Activated T-cell treated with anti-CD3 and anti-CD28 coated beads, Interleukin-2, amount 50 U/mL, for 24 hours (primary cell): ENCODE results near the gene NAV2.

Source experiments
- DNase-seq: peaks from one replicate; pipeline ENCODE4 v3.0.0-alpha.2; 2020
- H3K27ac Mint-ChIP-seq: 2 replicates; pipeline ENCODE4 v1.8.0; 2020; ENCODE audit warnings: mild to moderate bottlenecking, mixed read lengths
- H3K27me3 Mint-ChIP-seq: 2 replicates; pipeline ENCODE4 v1.8.0; 2020; ENCODE audit warnings: mixed read lengths
- H3K36me3 Mint-ChIP-seq: 2 replicates; pipeline ENCODE4 v1.8.0; 2020; ENCODE audit warnings: low read depth, mixed read lengths
- H3K4me1 Mint-ChIP-seq: 2 replicates; pipeline ENCODE4 v1.8.0; 2020; ENCODE audit warnings: low read depth, mixed read lengths
- H3K4me3 Mint-ChIP-seq: 2 replicates; pipeline ENCODE4 v1.8.0; 2020; ENCODE audit warnings: mild to moderate bottlenecking, moderate library complexity, mixed read lengths
- H3K9me3 Mint-ChIP-seq: 2 replicates; pipeline ENCODE4 v1.8.0; 2020; ENCODE audit warnings: mixed read lengths

The NAV2 gene

GRCh38 chr11:19805376-19805775 is 92.7 kb downstream of the NAV2 start:
- DNase-seq, result no peak
- no peak overlapping the region for H3K27ac Mint-ChIP-seq
- H3K27me3 Mint-ChIP-seq, result no peaks in the 10 kb centered on the region
- H3K4me1 Mint-ChIP-seq, result no peaks in the 10 kb centered on the region
- no peak overlapping the region for H3K4me3 Mint-ChIP-seq
- no peaks in the 10 kb centered on the region for H3K9me3 Mint-ChIP-seq
- no peaks in the 10 kb centered on the region for H3K36me3 Mint-ChIP-seq

- Mint-ChIP-seq H3K27ac (no peak overlapping the region), H3K9me3 (no peaks in the 10 kb centered on the region), H3K27me3 (no peaks in the 10 kb centered on the region), H3K4me1 (no peaks in the 10 kb centered on the region), H3K4me3 (no peak overlapping the region), H3K36me3 (no peaks in the 10 kb centered on the region)
- no peak for DNase-seq
These were observed 93.2 kb downstream of the NAV2 start for GRCh38 chr11:19805827-19806226.

GRCh38 chr11:19806251-19806650 is 93.6 kb downstream of the NAV2 start:
- Mint-ChIP-seq H3K27ac (no peak overlapping the region), H3K9me3 (no peaks in the 10 kb centered on the region), H3K4me3 (no peak overlapping the region), H3K4me1 (no peaks in the 10 kb centered on the region), H3K36me3 (no peaks in the 10 kb centered on the region), H3K27me3 (no peaks in the 10 kb centered on the region)
- no peak for DNase-seq

- Mint-ChIP-seq H3K27ac (no peak overlapping the region), H3K4me1 (no peaks in the 10 kb centered on the region), H3K36me3 (no peaks in the 10 kb centered on the region), H3K4me3 (no peak overlapping the region), H3K9me3 (no peaks in the 10 kb centered on the region), H3K27me3 (peaks cover 2% of the 10 kb centered on the region)
- no peak for DNase-seq
These were observed 95.7 kb downstream of the NAV2 start for GRCh38 chr11:19808076-19808911.

GRCh38 chr11:19810852-19811251 is 98.2 kb downstream of the NAV2 start:
- Mint-ChIP-seq H3K27me3 (peaks cover 2% of the 10 kb centered on the region), H3K36me3 (no peaks in the 10 kb centered on the region), H3K4me1 (no peaks in the 10 kb centered on the region), H3K4me3 (no peak overlapping the region), H3K9me3 (no peaks in the 10 kb centered on the region), H3K27ac (no peak overlapping the region)
- no peak for DNase-seq

- Mint-ChIP-seq H3K4me3 (no peak overlapping the region), H3K27me3 (peaks cover 2% of the 10 kb centered on the region), H3K4me1 (no peaks in the 10 kb centered on the region), H3K27ac (no peak overlapping the region), H3K36me3 (no peaks in the 10 kb centered on the region), H3K9me3 (no peaks in the 10 kb centered on the region)
- no peak for DNase-seq
These were observed 98.7 kb downstream of the NAV2 start for GRCh38 chr11:19811380-19811779.

- no peak for DNase-seq
- H3K36me3 Mint-ChIP-seq, result no peaks in the 10 kb centered on the region
- H3K4me3 Mint-ChIP-seq, result no peak overlapping the region
- no peak overlapping the region for H3K27ac Mint-ChIP-seq
- H3K27me3 Mint-ChIP-seq, result peaks cover 2% of the 10 kb centered on the region
- no peaks in the 10 kb centered on the region for H3K4me1 Mint-ChIP-seq
- no peaks in the 10 kb centered on the region for H3K9me3 Mint-ChIP-seq
These were observed 99.5 kb downstream of the NAV2 start for GRCh38 chr11:19812096-19812495.

- DNase-seq, result no peak
- no peak overlapping the region for H3K4me3 Mint-ChIP-seq
These were observed 100.1 kb downstream of the NAV2 start for GRCh38 chr11:19812710-19813109.

GRCh38 chr11:19813158-19813879 is 100.7 kb downstream of the NAV2 start:
- Mint-ChIP-seq H3K4me1 (no peaks in the 10 kb centered on the region), H3K36me3 (no peaks in the 10 kb centered on the region), H3K27ac (no peak overlapping the region), H3K27me3 (peaks cover 5% of the 10 kb centered on the region), H3K4me3 (no peak overlapping the region), H3K9me3 (no peaks in the 10 kb centered on the region)
- no peak for DNase-seq

More at GRCh38 chr11:19812710-19813109, 100.1 kb downstream of the NAV2 start:
- Mint-ChIP-seq H3K4me1 (no peaks in the 10 kb centered on the region), H3K27me3 (peaks cover 3% of the 10 kb centered on the region), H3K27ac (no peak overlapping the region), H3K36me3 (no peaks in the 10 kb centered on the region), H3K9me3 (no peaks in the 10 kb centered on the region)

GRCh38 chr11:19814421-19814820 is 101.8 kb downstream of the NAV2 start:
- Mint-ChIP-seq H3K9me3 (no peaks in the 10 kb centered on the region), H3K4me3 (no peak overlapping the region), H3K27ac (no peak overlapping the region)

GRCh38 chr11:19816040-19816439 is 103.4 kb downstream of the NAV2 start:
- H3K36me3 Mint-ChIP-seq, result no peaks in the 10 kb centered on the region
- no peak overlapping the region for H3K27ac Mint-ChIP-seq
- DNase-seq, result no peak
- no peaks in the 10 kb centered on the region for H3K4me1 Mint-ChIP-seq
- no peaks in the 10 kb centered on the region for H3K9me3 Mint-ChIP-seq
- no peak overlapping the region for H3K4me3 Mint-ChIP-seq
- H3K27me3 Mint-ChIP-seq, result peaks cover 17% of the 10 kb centered on the region

More at GRCh38 chr11:19814421-19814820, 101.8 kb downstream of the NAV2 start:
- no peaks in the 10 kb centered on the region for H3K4me1 Mint-ChIP-seq
- H3K27me3 Mint-ChIP-seq, result peaks cover 13% of the 10 kb centered on the region
- H3K36me3 Mint-ChIP-seq, result no peaks in the 10 kb centered on the region
- DNase-seq, result no peak

- Mint-ChIP-seq H3K9me3 (no peaks in the 10 kb centered on the region), H3K27me3 (peaks cover 19% of the 10 kb centered on the region), H3K27ac (no peak overlapping the region), H3K4me3 (no peak overlapping the region), H3K36me3 (no peaks in the 10 kb centered on the region), H3K4me1 (no peaks in the 10 kb centered on the region)
- no peak for DNase-seq
These were observed 104.2 kb downstream of the NAV2 start for GRCh38 chr11:19816817-19817216.

- H3K4me1 Mint-ChIP-seq, result no peaks in the 10 kb centered on the region
- H3K27ac Mint-ChIP-seq, result no peak overlapping the region
- no peaks in the 10 kb centered on the region for H3K36me3 Mint-ChIP-seq
- DNase-seq, result no peak
- H3K27me3 Mint-ChIP-seq, result peaks cover 22% of the 10 kb centered on the region
- no peak overlapping the region for H3K4me3 Mint-ChIP-seq
- no peaks in the 10 kb centered on the region for H3K9me3 Mint-ChIP-seq
These were observed 104.7 kb downstream of the NAV2 start for GRCh38 chr11:19817265-19817851.

GRCh38 chr11:19817870-19818269 is 105.2 kb downstream of the NAV2 start:
- Mint-ChIP-seq H3K27me3 (peaks cover 22% of the 10 kb centered on the region), H3K4me1 (no peaks in the 10 kb centered on the region), H3K36me3 (no peaks in the 10 kb centered on the region), H3K27ac (no peak overlapping the region), H3K9me3 (no peaks in the 10 kb centered on the region), H3K4me3 (no peak overlapping the region)
- DNase-seq, result no peak

- no peaks in the 10 kb centered on the region for H3K9me3 Mint-ChIP-seq
These were observed 106.0 kb downstream of the NAV2 start for GRCh38 chr11:19818619-19819018.

More at GRCh38 chr11:19818619-19819018, 106.0 kb downstream of the NAV2 start:
- no peaks in the 10 kb centered on the region for H3K4me1 Mint-ChIP-seq
- H3K4me3 Mint-ChIP-seq, result no peak overlapping the region
- no peaks in the 10 kb centered on the region for H3K36me3 Mint-ChIP-seq
- H3K27me3 Mint-ChIP-seq, result peaks cover 20% of the 10 kb centered on the region
- no peak overlapping the region for H3K27ac Mint-ChIP-seq
- no peak for DNase-seq
